GM23248 (cell line): ENCODE measurements around the gene LRPAP1. TPM values are rescaled to one million over a fixed set of nuclear protein-coding genes. Genes with fewer than 3 reads are reported as not detected.

Source experiments
- DNase-seq: peaks from one replicate; pipeline ENCODE4 v3.0.0-alpha.2; 2015
- H2AFZ ChIP-seq: fragments of 200-600 bp; sonication (generic); 2 replicates; pipeline ENCODE4 v1.6.1; 2016; ENCODE audit warnings: antibody characterized with exemption
- H3F3A ChIP-seq: fragments of 200-600 bp; sonication (generic); 2 replicates; pipeline ENCODE4 v1.6.1; 2016; ENCODE audit warnings: mild to moderate bottlenecking, antibody characterized with exemption, mixed run types; ENCODE audit not compliant: insufficient read depth
- H3K27ac ChIP-seq: fragments of 200-600 bp; sonication (generic); 2 replicates; pipeline ENCODE4 v1.5.1; 2016; ENCODE audit warnings: mild to moderate bottlenecking
- H3K27me3 ChIP-seq: fragments of 200-600 bp; sonication (generic); replicated peaks from 2 replicates; pipeline ENCODE4 v1.6.1; 2016; ENCODE audit warnings: mild to moderate bottlenecking; ENCODE audit not compliant: insufficient read depth
- H3K36me3 ChIP-seq: fragments of 200-600 bp; sonication (generic); 2 replicates; pipeline ENCODE4 v1.6.1; 2016; ENCODE audit warnings: low read depth, mild to moderate bottlenecking
- H3K4me1 ChIP-seq: fragments of 200-600 bp; sonication (generic); 2 replicates; pipeline ENCODE4 v1.6.1; 2016; ENCODE audit warnings: mild to moderate bottlenecking; ENCODE audit not compliant: insufficient read depth
- H3K4me2 ChIP-seq: fragments of 200-600 bp; sonication (generic); one replicate; pipeline ENCODE4 v1.6.1; 2016; ENCODE audit warnings: mild to moderate bottlenecking; ENCODE audit not compliant: unreplicated experiment
- H3K4me3 ChIP-seq: fragments of 200-600 bp; sonication (generic); 2 replicates; pipeline ENCODE4 v1.5.1; 2016; ENCODE audit warnings: mild to moderate bottlenecking
- H3K79me2 ChIP-seq: fragments of 200-600 bp; sonication (generic); 2 replicates; pipeline ENCODE4 v1.6.1; 2016; ENCODE audit warnings: mild to moderate bottlenecking; ENCODE audit not compliant: insufficient read depth
- H3K9ac ChIP-seq: fragments of 200-600 bp; sonication (generic); 2 replicates; pipeline ENCODE4 v1.6.1; 2016; ENCODE audit warnings: mild to moderate bottlenecking
- H3K9me2 ChIP-seq: fragments of 200-600 bp; sonication (generic); 2 replicates; pipeline ENCODE4 v1.6.1; 2016; ENCODE audit warnings: mixed run types, mild to moderate bottlenecking, moderate library complexity; ENCODE audit not compliant: insufficient read depth
- H3K9me3 ChIP-seq: fragments of 200-600 bp; sonication (generic); one replicate; pipeline ENCODE4 v1.6.1; 2017; ENCODE audit warnings: low read depth
- H4K20me1 ChIP-seq: fragments of 200-600 bp; sonication (generic); 2 replicates; pipeline ENCODE4 v1.6.0; 2016; ENCODE audit not compliant: insufficient read depth
- EZH2 ChIP-seq: fragments of 200-600 bp; sonication (generic); IDR thresholded peaks from 2 replicates; pipeline ENCODE4 v1.6.1; 2018; ENCODE audit warnings: antibody characterized with exemption, mild to moderate bottlenecking; ENCODE audit not compliant: insufficient read depth, poor library complexity, severe bottlenecking
- EZH2phosphoT487 ChIP-seq: fragments of 200-600 bp; sonication (generic); IDR thresholded peaks from 2 replicates; pipeline ENCODE4 v1.6.1; 2018; ENCODE audit warnings: antibody characterized with exemption, moderate library complexity, mild to moderate bottlenecking, low read depth; ENCODE audit not compliant: insufficient read depth
- whole genome bisulfite sequencing, 2 experiments: methylation state at CpG; one replicate each; pipeline ENCODE4 v1.1.6; 2015 to 2017; ENCODE audit warnings: low lambda C conversion rate in 2 of 2, low coverage in 1 of 2; ENCODE audit errors: missing lambda C conversion rate in 2 of 2; 5-methylcytosine and 5-hydroxymethylcytosine counted together
- in situ Hi-C: fragments of 300-500 bp; cut with MboI; formaldehyde crosslinking; loops from 2 replicates; pipeline ENCODE4 v1.15.0; 2020
- polyA plus RNA-seq: library from polyadenylated mRNA; unstranded; fragments of >200 nt; fragmentation: Nextera tagmentation; extraction: Ambion mirVana; gene quantifications from 2 replicates; pipeline ENCODE4 v1.2.1, GENCODE V29; 2016
- total RNA-seq: library from RNA; depleted of rRNA; stranded (reverse); fragments of >200 nt; shearing (Covaris generic); gene quantifications from 2 replicates; pipeline ENCODE4 v1.2.3, GENCODE V29; 2014

Gene LRPAP1
- total and polyA plus RNA-seq, 2 experiments from 2014 or later, result 237 to 338 TPM

DNA sequence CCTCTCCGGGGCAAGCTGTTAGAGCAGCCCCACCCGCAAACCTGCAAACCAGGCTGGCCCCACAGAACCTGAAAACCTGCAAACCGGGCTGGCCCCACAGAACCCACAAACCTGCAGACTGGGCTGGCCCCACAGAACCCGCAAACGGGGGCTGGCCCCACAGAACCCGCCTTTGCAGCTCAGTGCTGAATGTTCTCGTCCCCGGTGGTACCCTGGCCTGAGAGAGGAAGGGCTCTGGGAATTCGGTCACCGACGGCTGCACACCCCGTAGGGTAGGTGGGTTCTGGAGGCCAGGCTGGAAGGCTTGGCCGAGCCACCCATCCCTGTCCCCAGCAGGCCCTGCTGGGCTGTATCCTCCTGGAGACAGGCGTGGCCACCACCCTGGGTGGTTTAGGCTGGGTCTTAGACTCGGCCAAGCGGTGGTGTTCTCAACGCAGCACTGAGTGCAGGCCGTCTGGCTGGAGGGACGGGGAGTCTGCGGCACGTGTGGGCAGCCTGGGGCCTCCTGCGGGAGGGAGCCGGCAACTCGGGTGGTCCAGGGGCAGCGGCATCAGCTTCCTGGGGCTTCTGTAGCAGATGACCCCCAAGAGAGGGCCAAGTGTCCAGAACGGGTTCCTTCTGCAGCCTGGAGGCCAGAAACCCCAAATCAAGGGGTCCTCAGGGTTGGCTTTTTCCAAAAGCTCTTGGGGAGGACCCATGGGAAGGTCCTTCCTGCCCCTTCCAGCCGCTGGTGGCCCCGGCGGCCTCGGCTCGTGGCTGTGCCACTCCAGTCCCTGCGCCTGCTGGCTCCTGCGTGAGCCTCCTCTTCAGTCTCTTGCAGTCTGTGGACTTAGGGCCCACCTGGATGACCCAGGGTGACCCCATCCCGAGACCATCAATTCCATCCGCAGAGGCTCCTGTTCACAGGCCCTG lies 53.5 kb downstream of the LRPAP1 start:
- Histone ChIP-seq H3K79me2 (no peaks in the 10 kb centered on the region), H3K4me3 (no peak overlapping the region), H3K27me3 (no peaks in the 10 kb centered on the region; the same call in 1 of the 2 replicates), H3K4me2 (no peak overlapping the region), H3F3A (no peaks in the 10 kb centered on the region), H3K27ac (no peak overlapping the region), H3K9ac (no peak overlapping the region), H2AFZ (no peak overlapping the region), H3K9me3 (no peaks in the 10 kb centered on the region), H3K4me1 (peaks cover 5% of the 10 kb centered on the region), H3K9me2 (no peaks in the 10 kb centered on the region), H3K36me3 (no peaks in the 10 kb centered on the region), H4K20me1 (no peaks in the 10 kb centered on the region)
- WGBS, 2 experiments, result 82 to 85% methylated on average over 35 of the region's 35 CpGs
- TF ChIP-seq EZH2phosphoT487 (no peak), EZH2 (no peak)
- in situ Hi-C loops, result no loop called here
- DNase-seq, result no peak

DNA sequence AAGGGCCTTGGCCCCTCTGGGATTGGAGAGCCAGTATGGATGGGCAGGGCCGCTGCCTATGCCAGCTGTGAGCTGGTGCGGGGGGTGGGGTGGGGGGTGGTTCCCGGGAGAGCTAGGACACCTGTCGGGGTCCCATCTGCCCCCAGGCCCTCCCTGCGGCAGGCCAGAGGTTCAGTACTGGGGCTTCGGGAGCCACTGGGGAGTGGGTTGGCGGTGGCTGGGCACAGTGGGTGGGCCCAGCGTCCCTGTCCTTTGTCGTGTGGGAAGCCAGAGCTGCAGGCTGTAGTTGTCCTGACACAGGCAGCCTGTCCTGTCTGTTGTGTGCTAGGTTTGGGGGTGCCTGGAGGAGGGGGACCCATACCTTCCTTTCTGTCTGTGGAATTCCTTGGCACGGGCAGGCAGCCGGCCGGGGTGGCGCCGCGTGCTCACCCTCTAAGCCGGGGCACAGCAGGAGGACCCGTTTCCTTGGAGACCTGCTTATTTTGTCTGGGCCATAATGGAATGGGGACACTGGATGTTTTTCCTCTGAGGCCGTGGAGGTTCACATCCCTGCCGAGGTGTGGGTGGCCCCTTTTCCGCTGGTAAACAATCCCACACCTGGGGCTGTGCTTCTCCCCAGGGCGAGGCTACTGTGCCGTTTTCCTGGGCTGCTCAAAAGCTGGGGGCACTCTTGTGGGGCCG lies 54.3 kb downstream of the LRPAP1 start:
- WGBS, 2 experiments, result 79 to 81% methylated on average over 19 to 23 of the region's 23 CpGs
- no peak for DNase-seq
- Histone ChIP-seq H2AFZ (no peak overlapping the region), H3K4me3 (no peak overlapping the region), H3K9me2 (no peaks in the 10 kb centered on the region), H3K27ac (no peak overlapping the region), H3K4me1 (no peaks in the 10 kb centered on the region), H3K9ac (no peak overlapping the region), H3K9me3 (no peaks in the 10 kb centered on the region), H3F3A (no peaks in the 10 kb centered on the region), H3K36me3 (no peaks in the 10 kb centered on the region), H3K4me2 (no peak overlapping the region), H4K20me1 (no peaks in the 10 kb centered on the region), H3K27me3 (no peaks in the 10 kb centered on the region; the same call in 1 of the 2 replicates), H3K79me2 (no peaks in the 10 kb centered on the region)
- in situ Hi-C loops, result no loop called here
- no peak for TF ChIP-seq EZH2
- no peak for TF ChIP-seq EZH2phosphoT487

DNA sequence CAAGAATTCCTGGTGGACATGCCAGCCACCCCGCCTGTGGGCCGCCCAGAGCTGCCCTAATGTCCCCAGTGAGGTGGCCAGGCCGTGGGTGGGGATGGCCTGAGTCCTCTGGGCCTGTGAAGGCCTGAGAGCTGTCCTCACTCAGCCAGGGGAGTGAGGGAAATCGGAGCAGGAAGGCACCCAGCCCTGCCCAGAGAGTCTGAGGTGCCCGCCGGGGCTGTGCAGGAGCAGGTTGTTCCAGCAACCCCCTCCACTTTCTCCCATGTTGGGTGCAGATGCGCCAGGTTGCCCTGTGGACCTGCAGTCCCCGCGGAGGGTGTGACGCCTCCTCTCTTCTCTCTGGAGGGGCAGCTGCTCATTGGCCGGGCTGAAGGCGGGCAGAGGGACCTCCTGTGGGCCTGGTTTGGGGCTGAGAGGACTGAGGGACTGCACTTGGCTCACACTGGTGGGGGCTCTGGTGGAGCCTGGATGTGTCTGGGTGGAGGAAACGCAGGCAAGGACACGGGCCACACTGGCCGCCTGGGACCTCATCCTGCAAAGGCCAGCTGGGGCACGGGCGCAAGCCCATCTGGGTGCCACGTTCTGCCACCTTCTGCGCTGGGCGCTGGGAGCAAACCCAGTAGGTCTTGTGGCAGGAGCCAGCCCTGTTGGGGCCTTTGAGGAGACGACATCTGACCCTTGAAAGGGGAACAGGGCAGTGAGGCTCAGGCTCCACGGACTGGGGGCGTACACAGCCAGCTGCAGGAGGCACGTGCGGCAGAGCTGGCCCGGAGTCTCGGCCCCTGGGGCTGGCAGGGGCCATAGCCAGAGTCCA lies 55.1 kb downstream of the LRPAP1 start:
- no peaks in the 10 kb centered on the region for H4K20me1 ChIP-seq
- H3K27me3 ChIP-seq, result no peaks in the 10 kb centered on the region; the same call in 1 of the 2 replicates
- H3K79me2 ChIP-seq, result no peaks in the 10 kb centered on the region
- H3K4me3 ChIP-seq, result no peak overlapping the region
- in situ Hi-C loops, result no loop called here
- DNase-seq, result no peak
- H2AFZ ChIP-seq, result no peak overlapping the region
- H3K4me2 ChIP-seq, result no peak overlapping the region
- TF ChIP-seq EZH2phosphoT487, result no peak
- no peak for TF ChIP-seq EZH2
- H3K36me3 ChIP-seq, result no peaks in the 10 kb centered on the region
- no peaks in the 10 kb centered on the region for H3F3A ChIP-seq
- no peaks in the 10 kb centered on the region for H3K9me3 ChIP-seq
- WGBS, 2 experiments, result 78 to 81% methylated on average over 24 to 27 of the region's 27 CpGs
- no peak overlapping the region for H3K27ac ChIP-seq
- H3K9me2 ChIP-seq, result no peaks in the 10 kb centered on the region
- no peak overlapping the region for H3K9ac ChIP-seq
- H3K4me1 ChIP-seq, result no peaks in the 10 kb centered on the region

DNA sequence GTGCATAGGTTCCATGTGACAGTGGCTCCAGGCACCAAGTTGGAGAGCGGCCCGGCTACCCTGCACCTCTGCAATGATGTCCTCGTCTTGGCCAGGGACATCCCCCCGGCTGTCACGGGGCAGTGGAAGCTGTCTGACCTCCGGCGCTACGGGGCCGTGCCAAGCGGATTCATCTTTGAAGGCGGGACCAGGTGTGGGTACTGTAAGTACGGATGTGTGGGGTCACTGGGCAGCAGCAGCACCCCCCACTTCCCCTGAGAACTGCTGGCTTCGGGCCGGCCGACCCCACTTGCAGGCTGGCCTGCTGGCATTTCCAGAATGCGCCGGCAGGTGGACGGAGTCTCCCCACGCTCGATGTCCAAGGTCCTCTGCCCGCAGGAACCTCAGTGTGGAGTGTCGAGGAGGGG lies 55.9 kb downstream of the LRPAP1 start:
- Histone ChIP-seq H3K36me3 (no peaks in the 10 kb centered on the region), H3K4me2 (no peak overlapping the region), H4K20me1 (no peaks in the 10 kb centered on the region), H3K9me2 (no peaks in the 10 kb centered on the region), H3K27me3 (no peaks in the 10 kb centered on the region; the same call in 1 of the 2 replicates), H3F3A (no peaks in the 10 kb centered on the region), H3K9me3 (no peaks in the 10 kb centered on the region), H3K9ac (no peak overlapping the region), H3K4me1 (no peaks in the 10 kb centered on the region), H3K79me2 (no peaks in the 10 kb centered on the region), H3K27ac (no peak overlapping the region), H3K4me3 (no peak overlapping the region), H2AFZ (no peak overlapping the region)
- TF ChIP-seq EZH2 (no peak), EZH2phosphoT487 (no peak)
- in situ Hi-C loops, result no loop called here
- DNase-seq, result no peak
- 89 to 90% methylated on average over 22 of the region's 22 CpGs for WGBS, 2 experiments
